ENCODE measurements around the gene RNASEH2B. TPM values are rescaled to one million over a fixed set of nuclear protein-coding genes. Genes with fewer than 3 reads are reported as not detected.

RNASEH2B gene
- total and polyA plus RNA-seq, 7 experiments from 2014 or later: 65.3 to 105 (median 94.6) TPM

GRCh38 chr13:51003642-51004041, 94.1 kb downstream of the RNASEH2B start:
- Histone ChIP-seq H3K4me1 (ENCODE audit: control insufficient read depth in 2 of 2, insufficient read depth in 2 of 2, low read length in 2 of 2) (no peaks in the 10 kb centered on the region), H3K27ac (ENCODE audit: low read depth, low read length) (no peak overlapping the region), H3K9me3 (ENCODE audit: control insufficient read depth in 2 of 3, low read length in 3 of 3) (no peaks in the 10 kb centered on the region), H3K36me3 (ENCODE audit: control insufficient read depth in 2 of 3, insufficient read depth in 3 of 3, low read length in 3 of 3) (no peaks in the 10 kb centered on the region), H3K4me3 (ENCODE audit: low read length) (no peak overlapping the region), H3K27me3 (ENCODE audit: control insufficient read depth in 2 of 2, insufficient read depth in 2 of 2, low read length in 2 of 2) (no peaks in the 10 kb centered on the region)
- Mint-ChIP-seq H3K27me3 (peaks cover 0 to 11% (median 4%) of the 10 kb centered on the region in 5 donors), H3K27ac (no peak overlapping the region), H3K36me3 (peaks cover 0 to 5% (median 0%) of the 10 kb centered on the region in 5 donors), H3K4me1 (no peaks in the 10 kb centered on the region), H3K4me3 (no peak overlapping the region), H3K9me3 (peaks cover 0 to 1% (median 0%) of the 10 kb centered on the region in 11 donors)
- no peak for ATAC-seq
- no peak for DNase-seq
- intact Hi-C loops (cut with micrococcal nuclease): no loop called here
- CTCF ChIA-PET: no interaction called here
- POLR2A ChIA-PET: no interaction called here

GRCh38 chr13:51004111-51004865, 94.7 kb downstream of the RNASEH2B start:
- Mint-ChIP-seq H3K27me3 (peaks cover 0 to 11% (median 4%) of the 10 kb centered on the region in 5 donors), H3K4me3 (no peak overlapping the region), H3K36me3 (no peaks in the 10 kb centered on the region), H3K4me1 (no peaks in the 10 kb centered on the region), H3K9me3 (peaks cover 0 to 1% (median 0%) of the 10 kb centered on the region in 11 donors), H3K27ac (no peak overlapping the region)
- ChIA-PET CTCF (no interaction called here), POLR2A (no interaction called here)
- no peaks in the 10 kb centered on the region for H3K27me3 ChIP-seq (ENCODE audit: control insufficient read depth in 2 of 2, insufficient read depth in 2 of 2, low read length in 2 of 2)
- no peak overlapping the region for H3K4me3 ChIP-seq (ENCODE audit: low read length)
- H3K9me3 ChIP-seq (ENCODE audit: control insufficient read depth in 2 of 3, low read length in 3 of 3): no peaks in the 10 kb centered on the region
- H3K36me3 ChIP-seq (ENCODE audit: control insufficient read depth in 2 of 3, insufficient read depth in 3 of 3, low read length in 3 of 3): no peaks in the 10 kb centered on the region
- no peaks in the 10 kb centered on the region for H3K4me1 ChIP-seq (ENCODE audit: control insufficient read depth in 2 of 2, insufficient read depth in 2 of 2, low read length in 2 of 2)
- DNase-seq (no peak), ATAC-seq (peak; percentile 16)
- intact Hi-C loops (cut with micrococcal nuclease): no loop called here
- no peak overlapping the region for H3K27ac ChIP-seq (ENCODE audit: low read depth, low read length)

- ATAC-seq (no peak), DNase-seq (no peak)
- Histone ChIP-seq H3K27me3 (ENCODE audit: control insufficient read depth in 2 of 2, insufficient read depth in 2 of 2, low read length in 2 of 2) (no peaks in the 10 kb centered on the region), H3K36me3 (ENCODE audit: control insufficient read depth in 2 of 3, insufficient read depth in 3 of 3, low read length in 3 of 3) (no peaks in the 10 kb centered on the region), H3K27ac (ENCODE audit: low read depth, low read length) (no peak overlapping the region), H3K9me3 (ENCODE audit: control insufficient read depth in 2 of 3, low read length in 3 of 3) (no peaks in the 10 kb centered on the region), H3K4me3 (ENCODE audit: low read length) (no peak overlapping the region), H3K4me1 (ENCODE audit: control insufficient read depth in 2 of 2, insufficient read depth in 2 of 2, low read length in 2 of 2) (no peaks in the 10 kb centered on the region)
- Mint-ChIP-seq H3K4me3 (no peak overlapping the region), H3K9me3 (peaks cover 0 to 1% (median 0%) of the 10 kb centered on the region in 11 donors), H3K4me1 (no peaks in the 10 kb centered on the region), H3K36me3 (no peaks in the 10 kb centered on the region), H3K27me3 (peaks cover 0 to 11% (median 4%) of the 10 kb centered on the region in 5 donors), H3K27ac (no peak overlapping the region)
- ChIA-PET POLR2A (no interaction called here), CTCF (interaction anchor here (0.7 kb wide), 1 partner anchor 1310 kb away, joined by 3 read pairs; no protein-coding TSS in a partner anchor)
- intact Hi-C loops (cut with micrococcal nuclease): no loop called here
Observed at GRCh38 chr13:51004918-51005460, 95.4 kb downstream of the RNASEH2B start.

- Histone ChIP-seq H3K9me3 (ENCODE audit: control insufficient read depth in 2 of 3, low read length in 3 of 3) (no peaks in the 10 kb centered on the region), H3K27me3 (ENCODE audit: control insufficient read depth in 2 of 2, insufficient read depth in 2 of 2, low read length in 2 of 2) (no peaks in the 10 kb centered on the region), H3K27ac (ENCODE audit: low read depth, low read length) (no peak overlapping the region), H3K36me3 (ENCODE audit: control insufficient read depth in 2 of 3, insufficient read depth in 3 of 3, low read length in 3 of 3) (no peaks in the 10 kb centered on the region), H3K4me1 (ENCODE audit: control insufficient read depth in 2 of 2, insufficient read depth in 2 of 2, low read length in 2 of 2) (no peaks in the 10 kb centered on the region), H3K4me3 (ENCODE audit: low read length) (no peak overlapping the region)
- Mint-ChIP-seq H3K9me3 (peaks cover 0 to 1% (median 0%) of the 10 kb centered on the region in 11 donors), H3K27ac (no peak overlapping the region), H3K36me3 (no peaks in the 10 kb centered on the region), H3K4me3 (no peak overlapping the region), H3K4me1 (no peaks in the 10 kb centered on the region), H3K27me3 (peaks cover 0 to 11% (median 4%) of the 10 kb centered on the region in 5 donors)
- DNase-seq (no peak), ATAC-seq (no peak)
- CTCF ChIA-PET: interaction anchor here (0.7 kb wide), 1 partner anchor 1310 kb away, joined by 3 read pairs; no protein-coding TSS in a partner anchor
- intact Hi-C loops (cut with micrococcal nuclease): no loop called here
- POLR2A ChIA-PET: no interaction called here
Observed at GRCh38 chr13:51005566-51005965, 96.0 kb downstream of the RNASEH2B start.

Other genes with a start within 250 kb of the RNASEH2B start
- 1 to 10 TPM in 1 of 5 experiments, under 1 TPM in 1, not detected in 3; 0.13 to 1.2 TPM for gene DLEU7, start 66.1 kb upstream of the RNASEH2B start, total RNA-seq
- not detected for gene DLEU7, start 66.1 kb upstream of the RNASEH2B start, polyA plus RNA-seq
- not detected for gene C13orf42, start 201.5 kb downstream of the RNASEH2B start, total RNA-seq
- not detected for gene C13orf42, start 201.5 kb downstream of the RNASEH2B start, polyA plus RNA-seq

All from naive thymus-derived CD4-positive, alpha-beta T cell (primary cell).